HEK293T (cell line): ENCODE results near the gene MT1E.
"Not testable (repeated sequence)": the region's sequence is repeated elsewhere in the genome, so short reads cannot be mapped to it uniquely, and the experiment has no call there.

Experiments used
- CTCF ChIA-PET: fragments of 350-600 bp; formaldehyde crosslinking; extraction: SDS; loops from one replicate; lab custom pipeline; 2021; ENCODE audit warnings: antibody characterized with exemption, inconsistent platforms; lab: Yijun Ruan, JAX
- POLR2A ChIA-PET: fragments of 350-600 bp; formaldehyde crosslinking; extraction: SDS; loops from one replicate; lab custom pipeline; 2020; ENCODE audit warnings: antibody characterized with exemption, inconsistent platforms; lab: Yijun Ruan, JAX
- DNase-seq: peaks from one replicate; pipeline ENCODE4 v3.0.0; 2012; ENCODE audit warnings: mixed read lengths; ENCODE audit errors: extremely low spot score
- ARNT ChIP-seq: fragments of 450-650 bp; IDR thresholded peaks from 2 replicates; pipeline ENCODE4 v1.6.1; 2017; ENCODE audit warnings: mild to moderate bottlenecking
- BHLHE40 ChIP-seq: fragments of 450-650 bp; IDR thresholded peaks from 2 replicates; pipeline ENCODE4 v1.6.1; 2016; ENCODE audit warnings: mild to moderate bottlenecking, moderate library complexity, borderline replicate concordance
- CTBP1 ChIP-seq: fragments of 450-650 bp; IDR thresholded peaks from 2 replicates; pipeline ENCODE4 v1.6.1; 2016; ENCODE audit warnings: borderline replicate concordance
- ELF4 ChIP-seq: fragments of 450-650 bp; IDR thresholded peaks from 2 replicates; pipeline ENCODE4 v1.6.1; 2017; ENCODE audit warnings: antibody characterized with exemption
- FOXA1 ChIP-seq: fragments of 450-650 bp; IDR thresholded peaks from 2 replicates; pipeline ENCODE4 v1.6.1; 2016; ENCODE audit warnings: mild to moderate bottlenecking
- FOXK2 ChIP-seq: fragments of 450-650 bp; IDR thresholded peaks from 2 replicates; pipeline ENCODE4 v1.6.1; 2016; ENCODE audit warnings: mild to moderate bottlenecking
- FOXM1 ChIP-seq: fragments of 450-650 bp; IDR thresholded peaks from 2 replicates; pipeline ENCODE4 v1.6.1; 2017; ENCODE audit warnings: mild to moderate bottlenecking, borderline replicate concordance
- HDGF ChIP-seq: fragments of 450-650 bp; IDR thresholded peaks from 2 replicates; pipeline ENCODE4 v1.6.1; 2017; ENCODE audit warnings: antibody characterized with exemption, borderline replicate concordance
- L3MBTL2 ChIP-seq: fragments of 450-650 bp; conservative IDR thresholded peaks from 2 replicates; pipeline ENCODE4 v1.6.1; 2016; ENCODE audit warnings: mild to moderate bottlenecking
- LEF1 ChIP-seq: fragments of 450-650 bp; IDR thresholded peaks from 2 replicates; pipeline ENCODE4 v1.6.1; 2017; ENCODE audit warnings: mild to moderate bottlenecking, borderline replicate concordance
- NFRKB ChIP-seq: fragments of 450-650 bp; IDR thresholded peaks from 2 replicates; pipeline ENCODE4 v1.6.1; 2016; ENCODE audit warnings: mild to moderate bottlenecking, moderate library complexity
- SP1 ChIP-seq: fragments of 450-650 bp; IDR thresholded peaks from 2 replicates; pipeline ENCODE4 v1.6.1; 2017
- SUZ12 ChIP-seq: fragments of 450-650 bp; IDR thresholded peaks from 2 replicates; pipeline ENCODE4 v1.6.1; 2016; ENCODE audit warnings: mild to moderate bottlenecking
- TARDBP ChIP-seq: fragments of 450-650 bp; IDR thresholded peaks from 2 replicates; pipeline ENCODE4 v1.6.1; 2016
- ZNF384 ChIP-seq: fragments of 450-650 bp; IDR thresholded peaks from 2 replicates; pipeline ENCODE4 v1.6.1; 2016
- TF ChIP-seq, protein P1 (sequence below): fragments of 450-650 bp; IDR thresholded peaks from 2 replicates; pipeline ENCODE4 v1.6.1; 2016

Gene MT1E

DNA sequence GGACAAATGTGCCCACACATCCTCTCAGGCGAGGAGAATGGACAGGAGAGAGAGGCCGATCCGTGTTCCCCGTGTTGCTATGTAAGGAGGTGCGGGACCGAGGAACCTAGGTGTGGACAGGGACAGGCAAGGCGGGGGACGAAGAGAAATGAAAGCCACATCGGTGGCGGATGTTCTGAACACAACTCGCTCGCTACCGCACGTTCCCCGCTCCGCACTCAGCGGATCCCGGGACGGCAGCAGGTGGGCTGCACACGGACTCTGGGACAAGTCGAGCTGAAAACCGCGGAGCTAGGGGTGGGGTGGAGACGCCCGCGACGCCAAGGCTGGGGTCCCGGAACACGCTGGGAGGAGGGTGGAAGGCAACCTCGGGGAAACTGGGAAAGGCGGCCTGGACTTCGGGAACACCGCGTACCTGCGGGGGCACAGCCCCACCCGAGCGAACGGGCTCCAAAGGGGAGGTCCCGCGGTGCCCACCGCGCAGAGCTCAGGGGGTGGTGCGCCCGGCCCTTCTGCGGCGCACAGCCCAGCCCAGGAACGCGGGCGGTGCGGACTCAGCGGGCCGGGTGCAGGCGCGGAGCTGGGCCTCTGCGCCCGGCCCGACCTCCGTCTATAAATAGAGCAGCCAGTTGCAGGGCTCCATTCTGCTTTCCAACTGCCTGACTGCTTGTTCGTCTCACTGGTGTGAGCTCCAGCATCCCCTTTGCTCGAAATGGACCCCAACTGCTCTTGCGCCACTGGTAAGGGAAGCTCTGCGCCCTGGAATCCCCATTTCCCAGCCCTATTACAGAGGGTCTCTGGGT lies at the start of gene MT1E:
MT1E (plus strand) TSS at position 642 of the 803 bp plus-strand sequence; CDS start at position 713, 71 bp downstream.
- POLR2A ChIA-PET: no interaction called here
- CTCF ChIA-PET: interaction anchor here (0.7 kb wide), 1 partner anchor 19 kb away, joined by 3 read pairs; no protein-coding TSS in a partner anchor
- TF ChIP-seq FOXM1: no peak
- no peak for TF ChIP-seq HDGF
- TF ChIP-seq L3MBTL2: no peak
- no peak for TF ChIP-seq BHLHE40
- no peak for TF ChIP-seq FOXA1
- TF ChIP-seq CTBP1: no peak
- no peak for TF ChIP-seq ZNF384
- TF ChIP-seq SP1: no peak
- TF ChIP-seq, protein P1, sequence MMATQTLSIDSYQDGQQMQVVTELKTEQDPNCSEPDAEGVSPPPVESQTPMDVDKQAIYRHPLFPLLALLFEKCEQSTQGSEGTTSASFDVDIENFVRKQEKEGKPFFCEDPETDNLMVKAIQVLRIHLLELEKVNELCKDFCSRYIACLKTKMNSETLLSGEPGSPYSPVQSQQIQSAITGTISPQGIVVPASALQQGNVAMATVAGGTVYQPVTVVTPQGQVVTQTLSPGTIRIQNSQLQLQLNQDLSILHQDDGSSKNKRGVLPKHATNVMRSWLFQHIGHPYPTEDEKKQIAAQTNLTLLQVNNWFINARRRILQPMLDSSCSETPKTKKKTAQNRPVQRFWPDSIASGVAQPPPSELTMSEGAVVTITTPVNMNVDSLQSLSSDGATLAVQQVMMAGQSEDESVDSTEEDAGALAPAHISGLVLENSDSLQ: no peak
- no peak for TF ChIP-seq TARDBP
- TF ChIP-seq NFRKB: no peak
- TF ChIP-seq ELF4: no peak
- TF ChIP-seq ARNT: no peak
- TF ChIP-seq LEF1: no peak
- TF ChIP-seq FOXK2: no peak
- TF ChIP-seq SUZ12: no peak
- DNase-seq: no peak

DNA sequence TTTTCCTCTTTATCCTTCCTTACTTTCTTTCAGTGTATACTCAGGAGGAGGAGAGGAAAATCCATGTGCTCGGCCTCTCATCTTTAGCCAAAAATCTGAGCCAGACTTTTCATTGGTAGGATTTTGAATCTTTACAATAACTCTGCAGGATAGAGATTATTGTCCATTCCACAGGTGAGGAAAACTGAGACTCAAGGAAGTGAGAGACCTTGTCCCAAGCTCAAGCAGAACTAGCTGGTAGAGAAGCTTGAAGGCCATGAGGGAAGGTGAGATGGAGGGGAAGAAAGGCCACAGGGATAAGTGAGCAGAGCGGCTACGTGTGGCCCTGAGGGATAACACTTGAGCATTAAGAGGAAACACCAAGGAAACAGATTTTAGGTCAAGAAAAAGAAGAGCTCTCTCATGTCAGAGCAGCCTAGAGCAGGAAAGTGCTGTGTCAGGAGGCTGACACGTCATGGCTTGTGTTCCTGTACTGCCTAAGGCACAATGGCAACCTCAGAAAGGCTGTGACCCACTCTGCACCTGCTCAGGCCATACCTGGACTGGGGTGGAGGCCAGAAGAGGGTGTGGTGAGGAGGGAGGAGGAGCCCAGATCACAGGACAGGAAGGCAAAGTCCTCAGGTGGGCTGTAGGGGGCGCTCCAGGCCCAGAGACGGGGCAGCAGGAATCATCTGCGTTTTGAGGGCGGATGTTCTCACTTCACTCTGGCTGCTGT lies 48.8 kb upstream of the MT1E start:
- no peak for TF ChIP-seq FOXM1
- no peak for TF ChIP-seq SP1
- TF ChIP-seq ELF4: no peak
- no peak for TF ChIP-seq SUZ12
- no peak for TF ChIP-seq BHLHE40
- TF ChIP-seq CTBP1: no peak
- TF ChIP-seq ZNF384: no peak
- TF ChIP-seq TARDBP: no peak
- no peak for TF ChIP-seq LEF1
- POLR2A ChIA-PET: interaction anchor here (1.7 kb wide), 1 partner anchor 126 kb away, joined by 3 read pairs; the partner anchor contains the start of genes NUDT21 and OGFOD1
- CTCF ChIA-PET: interaction anchor here (0.6 to 2.3 kb wide), 8 partner anchors 24 to 275 kb away, joined by 3 to 14 read pairs (median 3); no protein-coding TSS in a partner anchor
- DNase-seq: peak; percentile 76

DNA sequence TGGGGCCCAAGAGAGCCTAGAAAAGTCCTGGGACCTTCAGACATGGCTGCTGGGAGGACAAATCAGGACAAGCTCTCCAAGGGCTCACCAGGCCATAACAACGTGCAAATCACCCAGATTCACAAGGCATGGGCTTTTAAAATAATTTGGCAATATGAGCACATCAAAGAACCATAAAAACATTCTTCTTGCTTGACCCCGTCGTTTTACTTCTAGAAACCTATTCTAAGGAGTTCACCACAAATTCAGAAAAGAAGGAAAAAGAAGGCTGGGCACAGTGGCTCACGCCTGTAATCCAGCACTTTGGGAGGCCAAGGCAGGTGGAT lies 48.3 kb upstream of the MT1E start:
- ChIA-PET POLR2A (interaction anchor here (1.7 kb wide), 1 partner anchor 126 kb away, joined by 3 read pairs; the partner anchor contains the start of genes NUDT21 and OGFOD1), CTCF (interaction anchor here (0.6 to 2.3 kb wide), 5 partner anchors 24 to 200 kb away, joined by 3 to 14 read pairs (median 4); no protein-coding TSS in a partner anchor)
- no peak for DNase-seq
- TF ChIP-seq CTBP1: no peak
- TF ChIP-seq, protein P1: no peak
- no peak for TF ChIP-seq FOXM1

DNA sequence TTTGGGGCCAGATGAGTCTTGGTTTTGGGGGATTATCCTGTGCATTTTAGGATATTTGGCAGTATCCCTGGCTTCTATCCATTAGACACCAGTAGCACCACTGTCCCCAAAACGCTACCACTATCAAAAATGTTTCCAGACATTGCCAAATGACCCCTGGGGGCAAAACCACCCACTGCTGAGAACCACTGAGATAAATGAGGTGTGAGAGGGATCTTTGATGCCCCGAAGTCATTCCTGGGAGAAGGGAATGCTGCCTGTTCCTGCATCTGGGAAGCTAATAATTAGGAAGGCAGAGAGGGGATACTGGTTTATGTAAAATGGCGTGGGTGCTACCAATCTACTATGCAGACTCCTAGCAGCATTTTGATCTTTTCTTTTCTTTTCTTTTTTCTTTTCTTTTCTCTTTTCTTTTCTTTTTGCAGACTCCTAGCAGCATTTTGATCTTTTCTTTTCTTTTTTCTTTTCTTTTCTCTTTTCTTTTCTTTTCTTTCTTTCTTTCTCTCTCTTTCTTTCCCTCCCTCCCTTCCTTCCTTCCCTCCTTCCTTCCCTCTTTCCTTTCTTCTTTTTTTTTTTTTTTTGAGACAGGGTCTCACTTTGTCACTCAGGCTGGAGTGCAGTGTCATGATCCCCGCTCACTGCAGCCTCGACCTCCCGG lies 45.1 kb upstream of the MT1E start:
- CTCF ChIA-PET: no interaction called here
- POLR2A ChIA-PET: no interaction called here
- TF ChIP-seq FOXA1 (no peak), ZNF384 (no peak), SP1 (no peak), TARDBP (no peak), CTBP1 (no peak), NFRKB (no peak), BHLHE40 (no peak), L3MBTL2 (no peak), FOXK2 (no peak)
- TF ChIP-seq, protein P1: no peak
- no peak for DNase-seq

DNA sequence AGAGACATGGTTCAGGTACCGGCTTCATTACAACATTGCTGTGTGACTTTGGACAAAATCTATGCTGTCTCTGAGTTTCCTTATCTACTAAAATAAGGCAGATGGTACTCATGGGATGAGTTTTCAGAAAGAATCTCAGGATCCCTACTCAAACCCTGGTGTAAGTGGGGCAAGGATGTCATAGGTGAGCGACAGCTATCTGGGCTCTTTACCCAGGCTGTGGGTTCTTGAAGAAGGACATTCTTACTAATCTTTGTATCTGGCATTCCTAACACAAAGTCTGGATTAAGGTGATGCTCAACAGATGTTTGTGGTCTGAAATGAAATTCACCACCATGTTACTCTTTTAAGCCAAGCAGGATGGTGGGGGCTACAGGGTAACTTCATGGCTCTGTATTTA lies 42.7 kb upstream of the MT1E start:
- POLR2A ChIA-PET: interaction anchor here (0.7 kb wide), 1 partner anchor 132 kb away, joined by 3 read pairs; the partner anchor contains the start of genes NUDT21 and OGFOD1
- CTCF ChIA-PET, DNase-seq: not testable (repeated sequence)
